DMS153 treated with DMSO at 0.1 percent for 48 hours (cell line): ENCODE results near the gene STKLD1.
"Not testable (repeated sequence)": the region's sequence is repeated elsewhere in the genome, so short reads cannot be mapped to it uniquely, and the experiment has no call there.

Experiments
- DNase-seq: peaks from one replicate; lab custom pipeline; 2025; ENCODE audit not compliant: unreplicated experiment; lab: John Stamatoyannopoulos, UW

The STKLD1 gene

DNA sequence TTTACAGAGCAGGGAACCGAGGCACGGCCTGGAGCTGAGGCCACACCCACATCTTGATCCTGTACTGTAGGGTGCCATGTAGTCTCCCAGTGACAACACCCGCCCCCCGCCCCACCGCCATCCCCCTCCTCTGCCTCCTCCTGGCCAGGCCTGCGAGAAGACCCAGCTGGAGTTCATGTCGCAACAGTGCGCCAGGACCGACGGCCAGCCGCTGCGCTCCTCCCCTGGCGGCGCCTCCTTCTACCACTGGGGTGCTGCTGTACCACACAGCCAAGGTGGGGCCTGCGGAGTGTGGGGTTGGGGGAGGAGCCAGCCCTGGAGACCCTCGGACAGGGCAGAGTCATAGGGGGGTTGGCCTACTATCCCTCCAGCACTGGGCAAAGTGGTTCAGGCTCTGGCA is 60.5 kb downstream of the STKLD1 start:
- DNase-seq, result no peak

DNA sequence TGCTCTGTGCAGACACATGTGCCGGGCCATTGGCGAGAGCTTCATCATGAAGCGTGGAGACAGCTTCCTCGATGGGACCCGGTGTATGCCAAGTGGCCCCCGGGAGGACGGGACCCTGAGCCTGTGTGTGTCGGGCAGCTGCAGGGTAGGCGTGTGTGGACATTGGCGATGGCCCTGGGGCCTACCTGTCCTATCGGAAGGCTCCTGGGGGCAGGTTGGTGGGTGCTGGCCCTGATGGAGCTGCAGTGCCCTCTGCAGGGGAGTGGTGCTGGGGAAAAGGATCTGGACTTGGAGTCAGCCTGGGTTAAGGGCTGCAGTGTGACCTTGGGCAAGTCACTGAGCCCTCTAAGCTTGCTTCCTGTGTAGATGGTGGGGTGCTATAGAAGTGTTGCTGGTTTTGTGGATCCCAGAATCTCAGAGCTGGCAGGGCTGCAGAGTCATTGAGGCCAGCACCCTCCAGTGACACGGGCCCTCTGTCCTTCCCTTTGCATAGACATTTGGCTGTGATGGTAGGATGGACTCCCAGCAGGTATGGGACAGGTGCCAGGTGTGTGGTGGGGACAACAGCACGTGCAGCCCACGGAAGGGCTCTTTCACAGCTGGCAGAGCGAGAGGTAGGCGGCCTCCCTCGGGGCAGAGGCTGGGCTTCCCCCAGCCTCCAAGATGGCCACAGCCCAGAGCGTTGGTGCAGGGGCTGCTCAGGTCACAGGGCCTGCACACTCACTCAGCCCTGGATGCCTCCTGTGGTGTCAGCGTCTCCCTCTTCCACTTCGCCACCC is 61.8 kb downstream of the STKLD1 start:
- DNase-seq, result no peak

DNA sequence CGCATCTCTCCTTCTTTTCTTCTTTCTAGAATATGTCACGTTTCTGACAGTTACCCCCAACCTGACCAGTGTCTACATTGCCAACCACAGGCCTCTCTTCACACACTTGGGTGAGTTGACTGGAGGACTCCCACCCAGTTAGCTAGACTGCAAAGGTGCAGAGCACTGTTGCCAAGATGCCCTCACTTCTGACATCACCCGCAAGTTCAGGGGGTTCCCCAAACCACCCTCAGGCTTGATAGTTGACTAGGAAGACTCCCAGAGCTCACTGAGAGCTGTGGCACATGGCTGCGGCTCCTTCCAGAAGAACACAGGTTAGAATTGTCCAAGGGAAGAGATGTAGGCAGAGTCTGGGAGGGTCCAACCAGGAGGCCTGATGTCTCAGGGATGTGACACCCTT is 63.2 kb downstream of the STKLD1 start:
- DNase-seq, result no peak

DNA sequence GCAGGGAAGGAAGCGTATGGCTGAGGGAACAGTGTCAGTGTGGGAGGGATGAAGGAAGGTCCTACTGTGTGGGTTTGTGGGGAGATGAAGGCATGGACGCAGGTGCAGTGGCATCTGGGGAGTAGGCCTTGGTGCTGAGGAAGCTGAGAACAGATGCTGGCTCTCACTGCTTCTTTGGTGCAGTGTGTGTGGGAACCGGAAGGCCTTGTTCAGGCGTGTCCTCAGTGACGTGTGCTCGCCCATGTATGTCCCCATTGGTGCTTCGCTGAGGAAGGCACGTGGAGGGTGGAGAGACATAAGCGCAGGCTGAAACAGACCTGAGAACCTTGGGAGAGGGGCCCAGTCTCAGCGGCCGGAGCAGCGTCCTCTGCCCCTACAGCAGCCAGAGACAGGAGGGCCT is 64.7 kb downstream of the STKLD1 start:
- DNase-seq, result no peak

DNA sequence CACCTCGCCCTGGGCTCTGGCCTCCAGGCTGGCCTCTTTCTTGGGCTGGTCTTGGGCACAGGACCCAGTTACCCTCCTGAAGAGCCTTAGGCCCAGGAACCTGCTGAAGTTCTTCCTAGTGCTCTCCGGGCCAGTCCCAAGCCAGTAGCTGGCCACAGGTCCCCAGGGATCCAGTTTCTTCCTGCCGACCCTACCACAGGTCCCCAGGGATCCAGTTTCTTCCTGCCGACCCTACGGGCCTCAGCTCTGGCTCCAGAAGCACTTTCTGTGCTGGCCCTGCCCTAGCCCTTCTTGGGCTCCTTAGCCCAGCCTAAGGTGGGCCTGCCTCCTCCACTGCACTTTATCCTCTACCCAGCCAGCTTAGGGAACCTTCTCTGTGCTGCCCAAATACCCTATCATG is 65.4 kb downstream of the STKLD1 start:
- no peak for DNase-seq

DNA sequence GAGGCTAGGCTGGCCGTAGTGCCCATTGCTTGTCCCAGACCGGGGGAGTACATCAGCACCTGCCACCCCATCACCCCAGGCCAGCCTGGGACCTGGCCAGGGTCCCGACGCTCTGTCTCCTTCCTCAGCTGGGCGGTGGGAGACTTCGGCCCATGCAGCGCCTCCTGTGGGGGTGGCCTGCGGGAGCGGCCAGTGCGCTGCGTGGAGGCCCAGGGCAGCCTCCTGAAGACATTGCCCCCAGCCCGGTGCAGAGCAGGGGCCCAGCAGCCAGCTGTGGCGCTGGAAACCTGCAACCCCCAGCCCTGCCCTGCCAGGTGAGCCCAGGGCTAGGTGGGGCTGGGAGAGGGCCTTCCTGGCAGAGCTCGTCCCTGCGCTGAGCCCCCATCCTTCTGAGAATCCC is 67.1 kb downstream of the STKLD1 start:
- no peak for DNase-seq

DNA sequence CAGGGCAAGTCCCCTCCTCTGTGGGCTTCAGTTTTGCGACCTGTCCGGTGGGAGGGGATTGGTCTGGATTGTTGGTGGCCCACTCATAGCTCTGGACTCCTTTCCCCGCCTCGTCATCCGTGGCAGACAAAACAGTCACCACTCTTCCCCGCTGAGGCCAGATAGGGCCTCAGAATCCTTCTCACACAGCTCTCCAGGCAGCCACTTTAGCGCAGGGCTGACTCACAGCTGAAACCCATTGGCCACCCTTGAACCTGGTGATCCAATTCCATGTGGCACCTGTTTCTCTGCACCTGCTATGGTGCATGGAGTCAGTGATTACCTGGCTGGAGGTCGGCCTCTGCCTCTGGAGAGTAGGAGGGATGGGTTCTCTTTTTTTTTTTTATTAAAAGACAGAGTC is 67.8 kb downstream of the STKLD1 start:
- no peak for DNase-seq

DNA sequence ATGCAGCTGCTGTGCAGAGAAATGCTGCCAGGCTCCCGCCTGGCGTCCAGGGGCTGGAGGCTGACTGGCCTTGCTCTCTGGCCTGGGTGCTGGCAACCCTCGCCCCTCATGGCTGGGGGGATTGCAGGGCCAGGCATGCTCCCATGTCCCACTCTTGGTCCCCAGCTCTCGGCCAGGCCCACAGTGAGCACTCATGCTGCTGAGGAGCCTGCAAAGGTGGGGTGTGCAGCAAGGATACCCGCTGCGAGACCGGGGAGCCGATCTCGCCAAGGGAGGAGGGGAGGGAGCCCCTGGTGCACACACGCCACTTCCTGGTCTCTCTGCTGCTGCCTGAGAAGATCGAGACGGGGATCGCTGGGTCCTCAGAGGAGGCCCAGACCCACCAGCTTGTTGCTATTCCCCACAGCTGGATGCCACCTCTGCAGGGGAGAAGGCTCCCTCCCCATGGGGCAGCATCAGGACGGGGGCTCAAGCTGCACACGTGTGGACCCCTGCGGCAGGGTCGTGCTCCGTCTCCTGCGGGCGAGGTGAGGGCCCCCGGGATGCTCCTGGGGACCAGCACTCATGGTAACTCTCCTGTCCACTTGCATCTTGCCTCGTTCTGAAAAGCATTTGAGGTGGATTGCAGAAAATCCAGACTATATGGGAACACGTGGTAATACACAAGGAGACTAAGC is 69.3 kb downstream of the STKLD1 start:
- no peak for DNase-seq

DNA sequence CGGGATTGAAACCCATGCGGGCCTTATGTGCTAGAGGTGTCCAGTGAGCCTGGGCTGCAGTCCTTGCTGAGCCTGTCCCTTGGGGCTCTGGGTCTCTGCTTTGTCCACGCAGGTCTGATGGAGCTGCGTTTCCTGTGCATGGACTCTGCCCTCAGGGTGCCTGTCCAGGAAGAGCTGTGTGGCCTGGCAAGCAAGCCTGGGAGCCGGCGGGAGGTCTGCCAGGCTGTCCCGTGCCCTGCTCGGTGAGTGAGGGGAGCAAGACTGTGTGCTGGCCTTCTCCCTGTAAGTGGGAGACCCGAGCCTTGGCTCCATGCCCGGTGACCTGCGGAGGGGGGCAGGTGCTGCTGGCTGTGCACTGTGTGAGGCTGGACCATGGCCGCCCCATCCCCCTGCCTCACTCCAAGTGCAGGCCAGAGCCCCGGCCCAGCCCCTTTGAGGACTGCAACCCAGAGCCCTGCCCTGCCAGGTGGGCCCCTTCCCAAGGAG is 72.4 kb downstream of the STKLD1 start:
- no peak for DNase-seq

DNA sequence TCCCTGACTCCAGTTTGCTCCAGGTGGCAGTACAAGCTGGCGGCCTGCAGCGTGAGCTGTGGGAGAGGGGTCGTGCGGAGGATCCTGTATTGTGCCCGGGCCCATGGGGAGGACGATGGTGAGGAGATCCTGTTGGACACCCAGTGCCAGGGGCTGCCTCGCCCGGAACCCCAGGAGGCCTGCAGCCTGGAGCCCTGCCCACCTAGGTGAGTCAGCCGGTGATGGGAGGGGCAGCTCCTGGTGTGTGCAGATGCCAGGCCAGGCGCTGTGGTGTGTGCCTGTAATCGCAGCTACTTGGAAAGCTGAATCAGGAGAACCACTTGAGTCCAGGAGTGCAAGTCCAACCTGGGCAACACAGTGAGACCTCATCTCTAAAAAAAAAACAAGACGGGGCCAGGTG is 73.6 kb downstream of the STKLD1 start:
- DNase-seq, result no peak

DNA sequence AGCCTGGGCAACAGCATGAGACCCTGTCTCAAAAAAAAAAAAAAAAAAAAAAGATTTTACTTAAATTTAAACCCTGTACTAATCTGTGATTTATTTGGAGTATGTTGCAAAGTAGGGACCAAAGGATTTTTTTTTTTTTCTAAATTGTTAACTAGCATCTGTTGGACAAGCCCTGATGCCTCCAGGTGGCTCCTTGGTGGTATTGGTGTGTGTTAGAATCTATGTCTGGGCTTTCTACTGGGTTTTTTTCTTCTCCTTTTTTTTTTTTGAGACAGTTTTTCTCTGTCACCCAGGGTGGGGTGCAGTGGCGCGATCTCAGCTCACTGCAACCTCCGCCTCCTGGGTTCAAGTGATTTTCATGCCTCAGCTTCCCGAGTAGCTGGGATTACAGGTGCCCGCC is 75.7 kb downstream of the STKLD1 start:
- not testable (repeated sequence) for DNase-seq

DNA sequence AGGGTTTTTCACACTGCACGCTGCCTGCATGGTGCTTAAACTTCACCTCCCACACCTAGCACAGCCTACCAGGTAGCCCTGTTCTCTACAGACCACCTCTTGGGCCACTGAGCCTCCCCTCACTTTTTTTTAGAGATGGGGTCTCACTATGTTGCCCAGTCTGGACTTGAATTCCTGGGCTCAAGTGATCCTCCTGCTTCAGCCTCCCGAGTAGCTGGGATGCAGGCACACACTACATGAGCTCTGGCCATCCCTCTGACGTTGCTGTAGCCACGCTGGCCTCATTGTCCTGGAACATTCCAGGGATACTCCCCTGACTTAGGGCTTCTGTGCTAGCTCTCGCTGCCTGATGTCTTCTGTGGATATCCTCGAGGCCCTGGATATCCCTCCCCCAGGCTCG is 76.4 kb downstream of the STKLD1 start:
- DNase-seq, result no peak

DNA sequence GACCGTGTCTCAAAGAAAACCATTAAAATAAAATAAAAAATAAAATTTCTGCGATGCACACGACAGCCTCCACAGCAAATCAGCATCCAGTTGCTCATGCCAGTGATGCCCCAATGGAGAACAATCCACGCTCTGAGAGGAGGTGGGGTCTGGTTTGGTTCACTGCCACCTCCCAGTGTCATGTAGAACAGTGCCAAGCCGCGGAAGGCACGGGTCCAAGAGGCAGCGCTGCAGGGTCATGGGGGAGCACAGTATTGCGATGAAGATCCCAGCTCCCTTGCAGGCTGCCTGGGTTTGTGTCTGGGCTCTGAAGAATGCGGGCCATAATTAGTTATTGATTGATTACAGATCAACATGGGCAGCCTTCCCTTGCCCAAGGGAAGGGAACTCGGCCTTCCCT is 77.5 kb downstream of the STKLD1 start:
- no peak for DNase-seq

DNA sequence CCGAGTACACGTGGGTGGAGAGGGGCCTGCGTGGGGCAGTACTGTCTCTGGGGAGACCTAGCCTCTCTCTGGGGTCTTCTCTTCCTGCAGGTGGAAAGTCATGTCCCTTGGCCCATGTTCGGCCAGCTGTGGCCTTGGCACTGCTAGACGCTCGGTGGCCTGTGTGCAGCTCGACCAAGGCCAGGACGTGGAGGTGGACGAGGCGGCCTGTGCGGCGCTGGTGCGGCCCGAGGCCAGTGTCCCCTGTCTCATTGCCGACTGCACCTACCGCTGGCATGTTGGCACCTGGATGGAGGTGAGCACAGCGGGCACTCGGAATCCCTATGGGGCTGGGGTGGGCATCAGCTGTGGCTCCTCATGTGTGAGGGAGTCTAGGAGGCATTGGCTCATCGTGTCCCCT is 78.2 kb downstream of the STKLD1 start:
- no peak for DNase-seq

DNA sequence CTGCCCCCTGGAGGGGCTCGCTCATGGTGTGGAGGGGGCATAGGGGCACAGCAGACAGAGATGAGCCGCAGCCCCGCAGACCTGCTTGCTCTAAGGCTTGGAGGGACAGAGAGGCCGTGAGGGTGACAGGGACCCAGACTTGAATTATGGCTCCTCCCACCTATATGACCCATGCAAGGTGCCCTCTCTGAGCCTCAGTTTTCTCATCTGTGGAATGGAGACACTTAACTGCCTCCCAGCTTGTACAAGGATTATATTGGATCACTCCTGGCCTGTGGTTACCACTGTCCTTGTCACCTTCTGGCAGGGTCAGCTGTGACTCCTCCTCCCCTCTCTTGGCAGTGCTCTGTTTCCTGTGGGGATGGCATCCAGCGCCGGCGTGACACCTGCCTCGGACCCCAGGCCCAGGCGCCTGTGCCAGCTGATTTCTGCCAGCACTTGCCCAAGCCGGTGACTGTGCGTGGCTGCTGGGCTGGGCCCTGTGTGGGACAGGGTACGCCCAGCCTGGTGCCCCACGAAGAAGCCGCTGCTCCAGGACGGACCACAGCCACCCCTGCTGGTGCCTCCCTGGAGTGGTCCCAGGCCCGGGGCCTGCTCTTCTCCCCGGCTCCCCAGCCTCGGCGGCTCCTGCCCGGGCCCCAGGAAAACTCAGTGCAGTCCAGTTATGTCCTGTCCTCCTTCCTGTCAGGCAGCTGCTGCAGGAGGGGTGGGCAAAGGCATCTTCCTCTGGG is 78.9 kb downstream of the STKLD1 start:
- no peak for DNase-seq
